Measurements from ENCODE around the gene ARF6.

Gene ARF6

DNA sequence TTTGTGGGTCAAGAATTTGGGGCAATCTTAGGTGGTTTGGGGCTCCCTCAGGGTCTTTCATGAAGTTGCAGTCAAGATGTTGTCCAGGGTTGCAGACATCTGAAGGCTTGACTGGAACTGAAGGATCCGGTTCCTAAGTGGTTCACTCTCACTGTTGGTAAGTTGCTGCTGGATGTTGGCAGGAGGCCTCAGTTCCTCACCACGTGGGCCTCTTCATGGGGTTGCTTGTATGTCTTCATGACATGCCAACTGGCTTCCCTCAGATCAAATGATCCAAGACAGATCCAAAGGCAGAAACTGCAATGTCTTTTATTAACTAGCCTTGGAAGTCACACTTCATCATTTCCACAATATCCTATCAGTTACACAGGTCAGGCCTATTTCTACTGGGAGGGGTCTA lies 49.2 kb downstream of the ARF6 start:
- no peak for DNase-seq

- DNase-seq: no peak
These were observed 51.6 kb downstream of the ARF6 start for GRCh38 chr14:49944501-49944900.

GRCh38 chr14:49945448-49946319 lies 52.8 kb downstream of the ARF6 start:
- no peak for DNase-seq

All from fibroblast of skin of scalp (primary cell).